Subcutaneous adipose tissue (tissue), 4 donors: Measurements from ENCODE around the gene CRYGN. TPM values are rescaled to one million over a fixed set of nuclear protein-coding genes. Genes with fewer than 3 reads are reported as not detected.

ENCODE experiments used
- total RNA-seq, 4 donors: library from RNA; depleted of rRNA; stranded (reverse); fragments of >200 nt; gene quantifications; one replicate each; pipeline ENCODE4 v1.1.0, GENCODE V29; 2016
- TF ChIP-seq, protein P1 (sequence below): fragments of 450-650 bp; IDR thresholded peaks from one replicate; pipeline ENCODE4 v1.5.1; 2016; ENCODE audit warnings: low read depth, mild to moderate bottlenecking, control low read depth, antibody characterized with exemption, moderate library complexity

Gene CRYGN
- total RNA-seq, 4 donors from 2014 or later: 1.3 TPM; not detected in 3

DNA sequence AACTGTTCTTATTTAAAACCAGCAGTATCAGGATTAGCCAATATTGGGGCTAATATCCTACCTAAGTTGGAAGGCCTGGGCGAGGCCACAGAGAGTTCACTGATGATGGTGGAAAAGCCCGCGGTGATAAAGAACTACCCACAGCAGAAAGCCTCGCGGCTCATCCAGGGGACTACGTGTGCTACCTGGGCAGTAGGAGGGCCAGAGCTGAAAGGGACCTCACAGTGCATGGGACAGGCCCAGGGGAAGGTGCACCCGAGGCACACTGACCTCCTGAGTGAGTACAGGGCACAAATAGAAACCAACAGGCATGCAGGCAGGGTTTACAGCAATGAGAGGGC is 31.5 kb downstream of the CRYGN start:
- TF ChIP-seq, protein P1, sequence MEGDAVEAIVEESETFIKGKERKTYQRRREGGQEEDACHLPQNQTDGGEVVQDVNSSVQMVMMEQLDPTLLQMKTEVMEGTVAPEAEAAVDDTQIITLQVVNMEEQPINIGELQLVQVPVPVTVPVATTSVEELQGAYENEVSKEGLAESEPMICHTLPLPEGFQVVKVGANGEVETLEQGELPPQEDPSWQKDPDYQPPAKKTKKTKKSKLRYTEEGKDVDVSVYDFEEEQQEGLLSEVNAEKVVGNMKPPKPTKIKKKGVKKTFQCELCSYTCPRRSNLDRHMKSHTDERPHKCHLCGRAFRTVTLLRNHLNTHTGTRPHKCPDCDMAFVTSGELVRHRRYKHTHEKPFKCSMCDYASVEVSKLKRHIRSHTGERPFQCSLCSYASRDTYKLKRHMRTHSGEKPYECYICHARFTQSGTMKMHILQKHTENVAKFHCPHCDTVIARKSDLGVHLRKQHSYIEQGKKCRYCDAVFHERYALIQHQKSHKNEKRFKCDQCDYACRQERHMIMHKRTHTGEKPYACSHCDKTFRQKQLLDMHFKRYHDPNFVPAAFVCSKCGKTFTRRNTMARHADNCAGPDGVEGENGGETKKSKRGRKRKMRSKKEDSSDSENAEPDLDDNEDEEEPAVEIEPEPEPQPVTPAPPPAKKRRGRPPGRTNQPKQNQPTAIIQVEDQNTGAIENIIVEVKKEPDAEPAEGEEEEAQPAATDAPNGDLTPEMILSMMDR: no peak

DNA sequence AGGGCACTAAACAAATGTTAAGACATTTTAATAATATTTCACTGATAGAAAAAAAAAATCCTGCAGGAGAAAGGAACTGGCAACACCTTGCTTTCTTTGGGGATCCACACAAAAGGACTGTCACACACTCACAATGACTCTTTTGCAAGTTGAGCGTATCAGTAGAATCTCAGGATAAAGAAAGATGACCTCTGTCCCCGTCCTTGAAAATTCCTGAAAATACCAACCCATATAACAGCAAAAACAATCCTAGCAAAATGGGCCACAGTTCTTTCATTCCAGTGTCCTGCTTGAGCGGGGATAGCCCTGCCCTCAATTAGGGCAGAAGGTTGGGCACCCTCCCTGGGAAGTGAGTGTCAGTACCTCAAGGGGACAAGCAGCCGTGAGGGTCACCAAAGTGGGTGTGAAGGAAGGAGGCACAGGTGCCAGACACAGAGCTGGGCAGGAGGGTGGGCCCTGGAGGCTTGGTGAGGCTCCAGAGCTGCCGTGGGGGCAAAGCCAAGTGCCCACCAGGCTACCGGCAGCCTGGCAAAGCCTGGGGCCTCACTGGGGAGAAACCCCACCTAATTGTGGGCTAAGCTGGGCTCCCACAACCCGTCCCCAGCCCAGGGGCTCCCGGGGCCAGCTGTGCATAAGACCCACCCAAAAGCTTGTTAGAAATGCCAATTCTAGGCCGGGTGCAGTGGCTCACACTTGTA is 32.9 kb downstream of the CRYGN start:
- TF ChIP-seq, protein P1: no peak

DNA sequence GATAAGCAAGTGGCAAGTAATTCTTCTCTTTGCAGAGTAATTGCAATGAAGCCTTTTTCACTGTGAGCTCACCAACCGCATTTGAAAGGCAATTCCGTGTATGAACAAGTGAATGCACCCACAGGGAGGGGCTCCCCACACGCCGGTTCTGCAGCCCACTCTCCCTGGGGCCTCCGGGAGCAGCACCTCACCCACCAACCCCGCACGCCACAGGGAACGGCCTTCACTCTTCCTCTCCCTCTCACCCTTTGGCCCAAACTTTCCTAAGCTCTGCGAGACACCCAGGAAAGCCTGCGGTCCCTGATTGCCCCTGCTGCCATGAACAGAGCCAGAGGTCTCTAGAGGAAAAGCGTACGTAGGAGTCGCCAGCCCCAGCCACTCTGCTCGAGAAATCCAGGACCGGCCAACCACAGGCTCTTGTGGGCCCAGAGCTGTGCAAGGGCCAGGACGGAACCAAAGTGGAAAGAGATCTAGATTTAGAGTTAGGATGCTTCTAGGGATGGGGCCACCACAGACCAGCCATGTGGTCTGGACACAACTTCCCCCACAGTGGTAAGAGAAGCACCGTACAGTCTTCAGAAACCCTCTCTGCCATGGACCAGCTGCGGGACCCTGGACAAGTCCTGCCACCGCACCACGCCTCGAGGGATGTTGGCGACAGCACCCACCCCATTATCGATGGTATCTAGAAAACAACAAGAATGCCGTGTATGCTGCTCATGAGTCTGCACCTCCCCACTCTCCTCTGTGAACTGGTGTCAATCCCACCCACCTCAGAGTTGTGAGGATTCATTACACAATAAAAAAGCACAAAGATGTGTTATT is 33.7 kb downstream of the CRYGN start:
- TF ChIP-seq, protein P1: no peak

DNA sequence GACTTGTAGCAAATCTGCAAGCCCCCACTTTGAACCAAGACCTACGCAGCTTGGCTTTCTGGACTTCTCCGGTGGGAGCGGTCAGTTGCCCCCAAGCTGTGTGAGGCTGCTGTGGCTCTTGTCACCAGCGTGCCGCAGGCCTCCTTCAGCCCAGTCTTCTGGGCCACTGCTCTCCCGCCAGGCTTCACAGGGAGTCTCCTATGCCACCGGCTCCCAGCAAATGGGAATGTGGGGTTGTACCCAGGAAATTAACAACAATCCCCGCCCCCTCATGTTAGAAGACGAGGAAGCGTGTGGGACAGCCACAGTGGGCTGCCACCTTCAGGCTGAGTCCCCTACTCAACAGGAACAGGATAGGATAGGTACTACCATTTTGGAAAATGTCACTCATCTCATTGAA is 34.4 kb downstream of the CRYGN start:
- TF ChIP-seq, protein P1: no peak

DNA sequence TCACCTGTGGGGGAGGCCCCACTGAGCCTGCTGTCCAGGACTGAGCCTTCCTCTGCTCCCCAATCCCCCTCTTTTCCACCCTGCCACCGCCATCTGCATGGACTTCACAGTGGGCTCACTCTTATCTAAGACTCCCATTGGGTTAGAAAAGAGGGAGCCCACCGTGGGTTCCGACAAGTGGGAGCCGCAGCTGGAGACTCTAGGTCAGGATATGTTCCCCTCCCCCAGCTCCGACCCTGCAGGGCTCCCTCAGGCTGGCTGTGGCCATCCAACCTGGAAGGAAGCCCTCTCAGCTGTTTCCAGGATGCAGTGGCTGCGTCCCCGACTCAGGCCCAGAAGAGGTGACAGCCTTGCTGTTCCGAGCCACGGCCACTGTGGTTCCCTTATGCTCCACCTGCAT is 34.9 kb downstream of the CRYGN start:
- TF ChIP-seq, protein P1: no peak

DNA sequence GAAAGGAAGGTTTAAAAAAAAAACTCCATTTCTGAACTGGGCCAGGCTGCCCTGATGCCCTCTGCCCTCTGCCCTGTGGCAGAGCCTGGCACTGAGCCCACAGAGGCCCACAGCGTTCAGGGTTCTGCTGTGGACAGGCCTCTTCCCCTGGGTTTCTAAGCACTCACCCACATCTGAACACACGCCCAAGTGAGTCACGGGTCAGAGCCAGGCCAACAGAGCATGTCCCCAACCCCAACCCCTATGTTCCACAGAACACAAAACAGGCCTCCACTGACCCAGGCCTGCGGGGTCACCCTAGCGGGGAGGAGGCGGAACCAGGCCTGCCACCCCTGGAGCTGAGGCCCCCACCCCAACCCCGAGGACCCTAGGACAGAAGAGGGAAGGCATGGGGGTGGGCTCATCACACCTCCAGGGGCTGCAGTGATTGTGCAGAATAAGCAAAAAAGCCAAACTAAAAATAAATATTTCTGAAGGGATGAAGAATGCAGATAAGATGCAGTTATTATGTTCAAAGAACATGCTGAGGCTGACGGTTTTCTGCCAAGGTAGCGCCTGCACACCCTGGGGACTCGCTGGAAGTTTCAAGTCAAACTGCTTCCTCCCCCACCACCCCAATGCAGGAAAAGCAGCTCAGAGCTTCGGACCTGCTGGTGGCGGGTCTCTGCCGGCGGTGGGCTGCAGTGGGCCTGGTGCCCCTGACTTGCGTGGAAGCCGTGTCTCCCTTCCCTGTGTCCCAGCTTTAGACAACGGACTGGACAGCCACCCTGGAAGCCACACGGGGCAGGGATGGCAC is 35.5 kb downstream of the CRYGN start:
- TF ChIP-seq, protein P1: no peak

DNA sequence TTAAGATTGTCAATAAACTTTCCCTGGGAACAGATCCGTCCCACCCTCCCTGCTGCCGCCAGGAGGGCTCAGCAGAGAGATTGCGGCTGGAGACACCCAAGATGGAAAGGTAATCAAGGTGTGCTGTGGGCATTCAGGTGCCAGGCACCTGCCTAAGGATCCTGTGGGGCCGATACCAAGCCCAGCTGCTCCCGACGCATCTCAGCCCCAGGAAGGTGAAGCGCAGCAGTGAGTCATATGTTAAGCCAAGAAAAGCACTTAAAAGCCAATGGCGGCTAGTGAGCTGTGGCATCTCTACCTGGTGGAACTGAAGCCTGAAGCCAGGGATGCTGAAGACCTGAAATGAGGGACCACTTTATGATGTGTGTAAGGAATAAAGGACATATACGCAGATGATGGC is 36.2 kb downstream of the CRYGN start:
- TF ChIP-seq, protein P1: no peak
